Left ventricle myocardium superior (tissue), 1 donor: ENCODE data around the gene OSMR. TPM values are rescaled to one million over a fixed set of nuclear protein-coding genes. Genes with fewer than 3 reads are reported as not detected.

Experiments used
- ATAC-seq: fragments of 200-7000 bp; cut with Tn5 transposase; one replicate; pipeline ENCODE4 v1.9.1; 2020; ENCODE audit warnings: mild to moderate bottlenecking, moderate library complexity
- DNase-seq: peaks from one replicate; pipeline ENCODE4 v3.0.0-alpha.2; 2020
- intact Hi-C: fragments of 100-400 bp; cut with micrococcal nuclease; formaldehyde crosslinking; loops from one replicate; pipeline ENCODE4 v1.11.0; 2022
- total RNA-seq: library from RNA; stranded (reverse); fragmentation: NEBNext Ultra II Directional; extraction: Animal tissue kit (Norgen Biotek cat#: 25700); gene quantifications from one replicate; pipeline ENCODE4 v1.2.1, GENCODE V29; 2021
- donor health status: DM: no; HTN: yes; CAD: no; lungs with severe emphysema.

Gene OSMR
- total RNA-seq, 1 donor from 2014 or later, result 9.9 TPM

GRCh38 chr5:38948501-38948900, 102.7 kb downstream of the OSMR start:
- intact Hi-C loops, result no loop called here
- no peak for ATAC-seq

DNA sequence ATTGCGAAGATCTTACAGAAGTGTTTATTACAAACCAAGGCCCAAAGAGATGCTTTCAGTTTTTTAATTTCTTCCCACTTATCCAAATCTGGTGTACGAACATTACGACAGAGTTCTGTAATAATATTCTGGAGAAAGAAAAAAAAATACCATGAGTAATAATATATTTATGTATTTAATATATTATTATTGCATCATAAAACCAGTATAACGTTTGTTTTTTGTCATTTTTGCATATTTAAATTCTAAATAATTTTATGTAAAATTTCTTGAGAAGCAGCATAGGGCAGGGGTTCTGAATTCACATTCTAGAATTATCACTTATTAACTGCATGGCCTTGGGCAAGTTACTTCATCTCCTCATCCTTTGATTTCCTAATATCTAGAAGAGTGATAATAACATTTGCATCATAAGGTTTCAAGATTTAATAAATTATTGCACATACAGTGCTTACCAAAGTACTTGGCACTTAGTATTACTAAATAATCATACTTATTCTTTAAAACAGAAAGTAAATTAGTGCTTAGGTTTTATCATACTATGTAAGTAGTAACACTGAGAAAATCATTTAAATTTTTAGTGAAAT, 107.7 kb downstream of the OSMR start:
- no peak for ATAC-seq
- intact Hi-C loops, result no loop called here

More at GRCh38 chr5:38948501-38948900, 102.7 kb downstream of the OSMR start:
- no peak for DNase-seq

DNA sequence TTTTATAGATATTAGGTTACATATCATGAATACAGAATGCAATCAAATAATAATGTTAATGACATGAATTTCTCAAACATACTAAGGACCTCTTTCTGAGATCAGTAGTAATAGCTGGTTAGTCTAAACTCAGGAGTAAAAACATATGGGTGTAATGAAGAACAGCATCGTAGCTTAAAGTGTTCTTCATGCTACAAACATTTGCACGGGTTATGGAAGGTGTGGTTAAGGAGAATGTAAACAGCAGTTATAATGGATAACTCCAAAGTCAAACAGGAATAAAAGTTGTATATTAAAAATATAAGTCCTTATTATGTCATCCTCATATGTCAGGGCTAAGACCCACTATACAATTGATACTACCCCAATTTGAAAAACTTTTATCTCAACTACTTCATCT, 115.9 kb downstream of the OSMR start:
- ATAC-seq (no peak), DNase-seq (no peak)
- intact Hi-C loops, result no loop called here

More for the DNA sequence above, 107.7 kb downstream of the OSMR start:
- DNase-seq, result no peak

- ATAC-seq, result no peak
- intact Hi-C loops, result no loop called here
Measured at GRCh38 chr5:38968665-38969064, 122.9 kb downstream of the OSMR start.

DNA sequence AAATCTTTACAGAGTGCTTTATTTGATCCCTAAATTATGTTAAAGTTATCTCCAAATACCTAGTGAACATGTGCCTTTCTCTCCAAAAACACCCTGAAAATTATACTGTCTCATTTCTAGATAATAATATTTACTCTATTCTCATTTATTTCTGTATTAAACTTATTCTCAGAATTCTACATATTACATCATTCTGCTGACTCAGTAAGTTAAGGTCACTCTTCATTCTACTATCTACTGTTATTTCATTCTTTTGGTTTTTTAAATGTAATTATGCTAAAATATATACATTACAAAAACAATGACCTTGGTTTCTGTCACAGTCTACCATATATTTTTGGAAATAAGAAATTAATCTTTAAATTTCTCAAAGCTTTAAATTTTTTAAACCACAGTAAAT, 132.2 kb downstream of the OSMR start:
- intact Hi-C loops, result no loop called here
- ATAC-seq (no peak), DNase-seq (no peak)

More at GRCh38 chr5:38968665-38969064, 122.9 kb downstream of the OSMR start:
- no peak for DNase-seq

DNA sequence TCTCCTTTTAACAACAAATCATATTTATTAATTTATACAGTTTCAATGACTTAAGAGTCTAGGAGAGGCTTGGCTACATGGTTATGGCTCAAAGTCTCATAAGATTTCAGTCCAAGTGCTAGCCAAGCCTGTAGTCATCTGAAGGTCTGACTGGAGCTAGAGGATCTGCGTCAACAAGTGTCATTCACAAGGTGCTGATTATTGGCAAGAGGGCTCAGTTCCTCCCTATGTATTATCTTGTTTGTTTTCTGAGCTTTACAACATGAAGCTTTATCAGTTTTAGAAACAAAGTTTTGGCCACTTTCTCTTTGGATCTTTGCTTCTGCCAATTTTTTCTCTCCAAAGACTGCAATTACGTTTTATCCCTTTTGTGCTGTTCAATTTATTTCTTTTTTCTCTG, 133.7 kb downstream of the OSMR start:
- intact Hi-C loops, result no loop called here
- no peak for ATAC-seq
- DNase-seq, result no peak

Other genes with a start within 250 kb of the OSMR start
- 27.5 TPM for gene RICTOR, start 228.4 kb downstream of the OSMR start, total RNA-seq